ENCODE data around the gene CTSO. TPM values are rescaled to one million over a fixed set of nuclear protein-coding genes. Genes with fewer than 3 reads are reported as not detected.

CTSO gene
- total and polyA plus RNA-seq, 8 donors: 1.2 to 41.7 (median 5.7) TPM

DNA sequence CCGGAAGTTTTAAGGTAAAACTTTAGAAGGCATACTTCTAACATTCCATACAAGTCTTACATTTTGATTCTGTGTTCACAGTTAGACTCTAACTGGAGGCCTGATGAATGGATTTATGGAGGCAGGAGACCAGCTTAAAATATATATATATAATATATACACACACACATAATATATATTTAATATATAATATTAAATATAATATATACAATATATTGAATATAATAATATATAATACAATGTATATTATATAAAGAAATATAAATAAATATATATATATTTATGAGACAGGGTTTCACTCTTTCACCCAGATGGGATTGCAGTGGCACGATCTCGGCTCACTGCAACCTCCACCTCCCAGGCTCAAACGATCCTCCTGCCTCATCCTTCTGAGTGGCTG is 7.9 kb upstream of the CTSO start:
- TF ChIP-seq POLR2A (IDR thresholded peaks at IDR 0.05) (no peak), POLR2AphosphoS5 (IDR thresholded peaks at IDR 0.05) (no peak), EP300 (IDR thresholded peaks at IDR 0.05) (no peak)
- TF ChIP-seq, protein P1, sequence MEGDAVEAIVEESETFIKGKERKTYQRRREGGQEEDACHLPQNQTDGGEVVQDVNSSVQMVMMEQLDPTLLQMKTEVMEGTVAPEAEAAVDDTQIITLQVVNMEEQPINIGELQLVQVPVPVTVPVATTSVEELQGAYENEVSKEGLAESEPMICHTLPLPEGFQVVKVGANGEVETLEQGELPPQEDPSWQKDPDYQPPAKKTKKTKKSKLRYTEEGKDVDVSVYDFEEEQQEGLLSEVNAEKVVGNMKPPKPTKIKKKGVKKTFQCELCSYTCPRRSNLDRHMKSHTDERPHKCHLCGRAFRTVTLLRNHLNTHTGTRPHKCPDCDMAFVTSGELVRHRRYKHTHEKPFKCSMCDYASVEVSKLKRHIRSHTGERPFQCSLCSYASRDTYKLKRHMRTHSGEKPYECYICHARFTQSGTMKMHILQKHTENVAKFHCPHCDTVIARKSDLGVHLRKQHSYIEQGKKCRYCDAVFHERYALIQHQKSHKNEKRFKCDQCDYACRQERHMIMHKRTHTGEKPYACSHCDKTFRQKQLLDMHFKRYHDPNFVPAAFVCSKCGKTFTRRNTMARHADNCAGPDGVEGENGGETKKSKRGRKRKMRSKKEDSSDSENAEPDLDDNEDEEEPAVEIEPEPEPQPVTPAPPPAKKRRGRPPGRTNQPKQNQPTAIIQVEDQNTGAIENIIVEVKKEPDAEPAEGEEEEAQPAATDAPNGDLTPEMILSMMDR (IDR thresholded peaks at IDR 0.05): no peak
- H3K27me3 ChIP-seq: no peaks in the 10 kb centered on the region
- WGBS, 5 donors: 89 to 97% (median 93%) methylated on average over 4 of the region's 4 CpGs
- no peaks in the 10 kb centered on the region for H3K36me3 ChIP-seq
- no peaks in the 10 kb centered on the region for H3K4me1 ChIP-seq
- no peaks in the 10 kb centered on the region for H3K9me3 ChIP-seq
- no peak overlapping the region for H3K4me3 ChIP-seq
- DNase-seq: no peak
- intact Hi-C loops (cut with DNase I; ENCODE audit: low total_unique reads): no loop called here
- H3K27ac ChIP-seq: no peak overlapping the region

DNA sequence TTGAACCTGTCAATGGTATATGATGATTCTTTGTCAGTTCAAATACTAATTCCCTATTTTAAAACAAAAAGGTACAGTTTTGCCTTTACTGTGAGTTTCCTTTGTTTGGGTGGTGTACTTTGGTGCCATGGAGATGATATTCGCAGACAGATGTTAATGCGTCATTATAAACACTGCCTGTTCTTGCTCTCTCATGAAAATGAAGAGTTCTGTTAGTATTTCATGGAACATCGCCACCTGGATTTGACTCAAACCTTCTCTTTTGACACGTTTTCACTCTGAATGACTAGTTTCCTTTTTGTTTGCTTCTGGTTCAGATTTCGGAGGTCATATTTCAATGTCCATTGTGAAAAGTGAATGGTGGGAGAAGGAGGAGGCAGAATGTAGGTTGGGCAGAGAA is 6.9 kb upstream of the CTSO start:
- WGBS, 5 donors: 53 to 64% (median 59%) methylated on average over 5 of the region's 5 CpGs
- Histone ChIP-seq H3K27me3 (no peaks in the 10 kb centered on the region), H3K9me3 (no peaks in the 10 kb centered on the region), H3K36me3 (no peaks in the 10 kb centered on the region), H3K4me3 (no peak overlapping the region), H3K4me1 (no peaks in the 10 kb centered on the region), H3K27ac (no peak overlapping the region)
- intact Hi-C loops (cut with DNase I; ENCODE audit: low total_unique reads): no loop called here
- peak in 1 of 2 donors; percentile 35 for DNase-seq
- TF ChIP-seq POLR2A (IDR thresholded peaks at IDR 0.05): no peak
- no peak for TF ChIP-seq POLR2AphosphoS5 (IDR thresholded peaks at IDR 0.05)
- no peak for TF ChIP-seq EP300 (IDR thresholded peaks at IDR 0.05)
- TF ChIP-seq, protein P1 (IDR thresholded peaks at IDR 0.05): no peak

DNA sequence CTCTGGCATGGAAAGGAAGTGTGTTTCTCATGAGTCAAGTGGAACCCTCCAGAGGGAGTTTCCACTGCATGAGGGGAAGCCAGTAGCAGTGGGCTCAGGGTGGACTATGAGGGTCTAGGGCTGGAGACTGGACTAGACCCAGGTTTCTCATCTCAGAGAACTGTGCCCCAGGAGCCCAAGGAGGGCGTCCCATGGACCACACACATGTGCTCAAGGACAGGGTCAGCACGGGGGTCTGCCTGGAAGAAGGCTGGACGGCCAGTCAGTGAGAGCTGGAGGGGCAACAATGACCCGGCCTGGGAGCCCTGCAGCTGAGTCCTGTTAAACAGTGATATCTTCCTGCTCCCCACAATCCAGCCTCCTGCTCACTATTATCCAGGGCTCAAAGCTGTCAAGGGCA is 5.8 kb upstream of the CTSO start:
- peaks cover 0 to 8% (median 2%) of the 10 kb centered on the region in 4 donors for H3K4me1 ChIP-seq
- DNase-seq: no peak
- 69 to 96% (median 87%) methylated on average over 4 of the region's 4 CpGs for WGBS, 5 donors
- no peaks in the 10 kb centered on the region for H3K9me3 ChIP-seq
- H3K27me3 ChIP-seq: no peaks in the 10 kb centered on the region
- intact Hi-C loops (cut with DNase I; ENCODE audit: low total_unique reads): no loop called here
- no peak overlapping the region for H3K27ac ChIP-seq
- no peaks in the 10 kb centered on the region for H3K36me3 ChIP-seq
- H3K4me3 ChIP-seq: no peak overlapping the region
- TF ChIP-seq EP300 (IDR thresholded peaks at IDR 0.05) (no peak), POLR2AphosphoS5 (IDR thresholded peaks at IDR 0.05) (no peak), POLR2A (IDR thresholded peaks at IDR 0.05) (no peak)
- TF ChIP-seq, protein P1 (IDR thresholded peaks at IDR 0.05): no peak

DNA sequence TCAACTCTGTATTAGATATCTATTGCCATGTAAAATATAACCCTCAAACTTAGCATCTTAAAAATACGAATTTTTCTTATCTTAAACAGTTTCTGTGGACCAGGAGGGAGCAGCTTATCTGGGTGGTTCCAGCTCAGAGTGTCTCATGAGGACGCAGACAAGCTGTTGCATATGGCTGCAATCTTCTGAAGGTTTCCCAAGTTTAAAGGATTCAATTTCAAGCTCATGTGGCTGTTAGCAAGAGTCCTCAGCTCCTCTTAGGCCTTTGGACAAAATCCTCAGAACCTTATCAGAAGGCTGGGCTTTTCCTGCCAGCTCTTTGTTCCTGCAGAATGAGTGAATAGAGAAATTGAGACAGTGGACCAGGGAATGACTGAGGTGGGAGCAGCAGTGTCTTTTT is 2.8 kb upstream of the CTSO start:
- WGBS, 5 donors: 62 to 82% (median 74%) methylated on average over 2 of the region's 2 CpGs
- intact Hi-C loops (cut with DNase I; ENCODE audit: low total_unique reads): no loop called here

More for the DNA sequence above, 2.8 kb upstream of the CTSO start:
- peaks cover 0 to 23% (median 15%) of the 10 kb centered on the region in 4 donors for H3K4me1 ChIP-seq
- no peaks in the 10 kb centered on the region for H3K27me3 ChIP-seq
- no peak for TF ChIP-seq POLR2AphosphoS5 (IDR thresholded peaks at IDR 0.05)
- no peak for TF ChIP-seq POLR2A (IDR thresholded peaks at IDR 0.05)
- TF ChIP-seq, protein P1 (IDR thresholded peaks at IDR 0.05): no peak
- no peak for TF ChIP-seq EP300 (IDR thresholded peaks at IDR 0.05)
- no peak overlapping the region for H3K27ac ChIP-seq
- no peak overlapping the region for H3K4me3 ChIP-seq
- H3K9me3 ChIP-seq: no peaks in the 10 kb centered on the region
- no peaks in the 10 kb centered on the region for H3K36me3 ChIP-seq
- no peak for DNase-seq

Data from stomach (tissue), 9 donors.